ENCODE results near the gene NUB1.

Gene NUB1

GRCh38 chr7:151346470-151346769 is 4.8 kb downstream of the NUB1 start:
- no peak for DNase-seq

GRCh38 chr7:151347200-151347599 is 5.6 kb downstream of the NUB1 start:
- no peak for DNase-seq

- no peak for DNase-seq
Observed at GRCh38 chr7:151348970-151349369, 7.4 kb downstream of the NUB1 start.

GRCh38 chr7:151349507-151349853 is 7.9 kb downstream of the NUB1 start:
- no peak for DNase-seq

GRCh38 chr7:151351027-151351426 is 9.4 kb downstream of the NUB1 start:
- peak; percentile 73 for DNase-seq

GRCh38 chr7:151351967-151352366 is 10.4 kb downstream of the NUB1 start:
- peak; percentile 80 for DNase-seq

GRCh38 chr7:151352512-151352911 is 10.9 kb downstream of the NUB1 start:
- DNase-seq, result no peak

GRCh38 chr7:151361193-151361959 is 19.8 kb downstream of the NUB1 start:
- no peak for DNase-seq

GRCh38 chr7:151363182-151363581 is 21.6 kb downstream of the NUB1 start:
- no peak for DNase-seq

GRCh38 chr7:151366166-151366879 is 24.7 kb downstream of the NUB1 start:
- no peak for DNase-seq

- no peak for DNase-seq
Observed at GRCh38 chr7:151366880-151367222, 25.2 kb downstream of the NUB1 start.

- no peak for DNase-seq
Observed at GRCh38 chr7:151367284-151367683, 25.7 kb downstream of the NUB1 start.

- peak; percentile 84 for DNase-seq
Observed at GRCh38 chr7:151368136-151368571, 26.5 kb downstream of the NUB1 start.

- no peak for DNase-seq
Observed at GRCh38 chr7:151371266-151371665, 29.7 kb downstream of the NUB1 start.

GRCh38 chr7:151372612-151373265 is 31.1 kb downstream of the NUB1 start:
- DNase-seq, result no peak

- DNase-seq, result no peak
Observed at GRCh38 chr7:151373599-151373998, 32.0 kb downstream of the NUB1 start.

- no peak for DNase-seq
Observed at GRCh38 chr7:151374139-151374538, 32.5 kb downstream of the NUB1 start.

GRCh38 chr7:151374726-151375125 is 33.1 kb downstream of the NUB1 start:
- no peak for DNase-seq

- no peak for DNase-seq
Observed at GRCh38 chr7:151375530-151376217, 34.1 kb downstream of the NUB1 start.

- no peak for DNase-seq
Observed at GRCh38 chr7:151376218-151376902, 34.7 kb downstream of the NUB1 start.

GRCh38 chr7:151377406-151377805 is 35.8 kb downstream of the NUB1 start:
- DNase-seq, result no peak

- no peak for DNase-seq
Observed at GRCh38 chr7:151378011-151378410, 36.4 kb downstream of the NUB1 start.

Measured in activated CD4-positive, alpha-beta T cell treated with anti-CD3 and anti-CD28 coated beads, Interleukin-10, Interleukin-2, amounts not matched to agents 100 ng/mL and 50 ng/mL, durations not matched to agents 16 hours and 8 hours (primary cell).